Measurements from ENCODE around the gene HMG20B. TPM values are rescaled to one million over a fixed set of nuclear protein-coding genes. Genes with fewer than 3 reads are reported as not detected.

The HMG20B gene
- polyA plus RNA-seq, 1 donor (not counting 4 experiments of a cell fraction or from before 2014, with no cell fraction given), result 27.9 TPM

DNA sequence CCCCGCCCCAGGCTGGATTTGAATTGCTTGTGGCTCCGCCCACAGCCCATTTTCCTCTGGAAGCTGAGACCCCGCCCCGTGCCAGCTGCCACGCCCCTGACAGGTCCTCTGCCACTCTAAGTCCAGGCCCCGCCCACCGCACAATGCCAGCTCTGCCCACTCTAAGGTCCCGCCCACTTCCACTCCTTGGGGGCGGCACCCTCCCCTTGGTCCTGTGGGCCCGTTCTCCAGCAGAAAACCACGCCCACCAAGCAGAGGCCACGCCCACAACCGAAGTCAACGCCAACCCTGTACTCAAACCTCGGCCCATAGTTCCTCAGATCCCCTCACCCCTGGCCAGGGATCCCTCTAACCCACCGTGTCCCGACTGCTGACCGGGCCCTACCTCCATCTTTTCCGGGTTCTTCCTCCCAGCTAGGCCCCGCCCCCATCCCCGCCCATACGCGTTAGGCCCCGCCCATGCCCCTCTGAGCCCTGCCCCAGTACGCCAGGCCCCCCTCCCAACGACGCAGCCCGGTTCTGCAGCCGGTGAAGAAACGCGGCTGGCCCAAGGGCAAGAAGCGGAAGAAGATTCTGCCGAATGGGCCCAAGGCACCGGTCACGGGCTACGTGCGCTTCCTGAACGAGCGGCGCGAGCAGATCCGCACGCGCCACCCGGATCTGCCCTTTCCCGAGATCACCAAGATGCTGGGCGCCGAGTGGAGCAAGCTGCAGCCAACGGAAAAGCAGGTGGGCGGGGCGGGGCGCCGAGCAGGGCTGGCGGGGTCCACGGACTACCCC lies 1.3 kb downstream of the HMG20B start:
- no peak overlapping the region for H3K9ac ChIP-seq (ENCODE audit: control insufficient read depth, extremely low read depth, insufficient read depth, low read length)
- H2AFZ ChIP-seq (ENCODE audit: control insufficient read depth, low read length), result no peak overlapping the region
- peak overlapping the region; percentile 69 for H3K4me2 ChIP-seq (ENCODE audit: control insufficient read depth, extremely low read depth, insufficient read depth, low read depth, low read length)
- TF ChIP-seq EZH2 (IDR thresholded peaks at IDR 0.05; ENCODE audit: low read length), result no peak
- TF ChIP-seq, protein P1, sequence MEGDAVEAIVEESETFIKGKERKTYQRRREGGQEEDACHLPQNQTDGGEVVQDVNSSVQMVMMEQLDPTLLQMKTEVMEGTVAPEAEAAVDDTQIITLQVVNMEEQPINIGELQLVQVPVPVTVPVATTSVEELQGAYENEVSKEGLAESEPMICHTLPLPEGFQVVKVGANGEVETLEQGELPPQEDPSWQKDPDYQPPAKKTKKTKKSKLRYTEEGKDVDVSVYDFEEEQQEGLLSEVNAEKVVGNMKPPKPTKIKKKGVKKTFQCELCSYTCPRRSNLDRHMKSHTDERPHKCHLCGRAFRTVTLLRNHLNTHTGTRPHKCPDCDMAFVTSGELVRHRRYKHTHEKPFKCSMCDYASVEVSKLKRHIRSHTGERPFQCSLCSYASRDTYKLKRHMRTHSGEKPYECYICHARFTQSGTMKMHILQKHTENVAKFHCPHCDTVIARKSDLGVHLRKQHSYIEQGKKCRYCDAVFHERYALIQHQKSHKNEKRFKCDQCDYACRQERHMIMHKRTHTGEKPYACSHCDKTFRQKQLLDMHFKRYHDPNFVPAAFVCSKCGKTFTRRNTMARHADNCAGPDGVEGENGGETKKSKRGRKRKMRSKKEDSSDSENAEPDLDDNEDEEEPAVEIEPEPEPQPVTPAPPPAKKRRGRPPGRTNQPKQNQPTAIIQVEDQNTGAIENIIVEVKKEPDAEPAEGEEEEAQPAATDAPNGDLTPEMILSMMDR (optimal IDR thresholded peaks at IDR 0.05 in 1 of 3, IDR thresholded peaks at IDR 0.05 in 1 of 3, conservative IDR thresholded peaks at IDR 0.05 in 1 of 3; ENCODE audit: extremely low read depth in 1 of 3, insufficient read depth in 2 of 3, low read length in 3 of 3), result no peak
- H3K9me3 ChIP-seq (ENCODE audit: control insufficient read depth, low read depth, low read length), result no peaks in the 10 kb centered on the region
- FAIRE-seq, result peak; percentile 74
- peaks cover 16% of the 10 kb centered on the region for H3K4me1 ChIP-seq (ENCODE audit: control insufficient read depth, extremely low read depth, insufficient read depth, low read length)
- H3K4me3 ChIP-seq (ENCODE audit: control insufficient read depth in 2 of 3, extremely low read depth in 1 of 3, insufficient read depth in 2 of 3, low read depth in 1 of 3, low read length in 3 of 3), result peak overlapping the region; percentile 79 to 97 (median 90)
- peaks cover 2 to 3% of the 10 kb centered on the region in 2 experiments for H3K36me3 ChIP-seq (ENCODE audit: control insufficient read depth in 2 of 2, extremely low read depth in 1 of 2, insufficient read depth in 2 of 2, low read length in 2 of 2)
- DNase-seq (ENCODE audit: low read depth, low spot score), result peak; percentile 93
- no peaks in the 10 kb centered on the region for H3K9me1 ChIP-seq (ENCODE audit: control insufficient read depth, extremely low read depth, insufficient read depth, low read length)
- dilution Hi-C loops (cut with MboI; ENCODE audit: extremely low pct_ligation_motif_present, low sequenced_read_pairs), result no loop called here
- peak overlapping the region; percentile 63 for H3K27ac ChIP-seq (ENCODE audit: control insufficient read depth, insufficient read depth, low read length)
- no peaks in the 10 kb centered on the region for H4K20me1 ChIP-seq (ENCODE audit: control insufficient read depth, extremely low read depth, insufficient read depth, low read length)
- H3K79me2 ChIP-seq (ENCODE audit: control insufficient read depth, insufficient read depth, low read length), result no peaks in the 10 kb centered on the region
- no peaks in the 10 kb centered on the region for H3K27me3 ChIP-seq (ENCODE audit: control insufficient read depth, extremely low read depth, insufficient read depth, low read length)

DNA sequence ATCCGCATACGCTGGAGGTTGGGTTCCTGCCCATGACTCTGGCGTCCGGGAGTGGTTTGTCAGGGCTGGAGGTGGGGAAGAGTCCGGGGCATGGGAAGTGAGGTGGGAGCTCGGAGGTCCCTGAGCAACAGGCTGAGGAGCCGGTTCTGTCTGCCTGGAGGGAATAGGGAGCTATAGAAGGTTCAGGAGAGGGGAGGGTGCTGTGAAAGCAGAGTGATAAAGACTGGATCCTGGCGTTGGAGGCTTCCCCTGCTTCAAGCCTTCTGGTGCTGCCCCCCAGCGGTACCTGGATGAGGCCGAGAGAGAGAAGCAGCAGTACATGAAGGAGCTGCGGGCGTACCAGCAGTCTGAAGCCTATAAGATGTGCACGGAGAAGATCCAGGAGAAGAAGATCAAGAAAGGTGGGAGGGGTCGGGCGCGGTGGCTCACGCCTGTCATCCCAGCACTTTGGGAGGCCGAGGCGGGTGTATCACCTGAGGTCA lies 2.6 kb downstream of the HMG20B start:
- Histone ChIP-seq H2AFZ (ENCODE audit: control insufficient read depth, low read length) (no peak overlapping the region), H3K27ac (ENCODE audit: control insufficient read depth, insufficient read depth, low read length) (no peak overlapping the region), H3K9me3 (ENCODE audit: control insufficient read depth, low read depth, low read length) (no peaks in the 10 kb centered on the region), H3K9me1 (ENCODE audit: control insufficient read depth, extremely low read depth, insufficient read depth, low read length) (no peaks in the 10 kb centered on the region), H3K4me2 (ENCODE audit: control insufficient read depth, extremely low read depth, insufficient read depth, low read depth, low read length) (no peak overlapping the region), H4K20me1 (ENCODE audit: control insufficient read depth, extremely low read depth, insufficient read depth, low read length) (no peaks in the 10 kb centered on the region), H3K27me3 (ENCODE audit: control insufficient read depth, extremely low read depth, insufficient read depth, low read length) (no peaks in the 10 kb centered on the region), H3K79me2 (ENCODE audit: control insufficient read depth, insufficient read depth, low read length) (no peaks in the 10 kb centered on the region), H3K36me3 (ENCODE audit: control insufficient read depth in 2 of 2, extremely low read depth in 1 of 2, insufficient read depth in 2 of 2, low read length in 2 of 2) (peaks cover 2 to 3% of the 10 kb centered on the region in 2 experiments), H3K4me3 (ENCODE audit: control insufficient read depth in 2 of 3, extremely low read depth in 1 of 3, insufficient read depth in 2 of 3, low read depth in 1 of 3, low read length in 3 of 3) (no peak overlapping the region), H3K4me1 (ENCODE audit: control insufficient read depth, extremely low read depth, insufficient read depth, low read length) (peaks cover 16% of the 10 kb centered on the region), H3K9ac (ENCODE audit: control insufficient read depth, extremely low read depth, insufficient read depth, low read length) (no peak overlapping the region)
- no peak for TF ChIP-seq EZH2 (IDR thresholded peaks at IDR 0.05; ENCODE audit: low read length)
- TF ChIP-seq, protein P1 (optimal IDR thresholded peaks at IDR 0.05 in 1 of 3, IDR thresholded peaks at IDR 0.05 in 1 of 3, conservative IDR thresholded peaks at IDR 0.05 in 1 of 3; ENCODE audit: extremely low read depth in 1 of 3, insufficient read depth in 2 of 3, low read length in 3 of 3), result peak in 2 of 3 experiments; percentile 12 to 30
- FAIRE-seq, result no peak
- DNase-seq (ENCODE audit: low read depth, low spot score), result no peak
- dilution Hi-C loops (cut with MboI; ENCODE audit: extremely low pct_ligation_motif_present, low sequenced_read_pairs), result no loop called here

Measured in keratinocyte (primary cell).